ENCODE data around the gene NMUR1.
"Not testable (repeated sequence)": the region's sequence is repeated elsewhere in the genome, so short reads cannot be mapped to it uniquely, and the experiment has no call there.

NMUR1 gene, protein sequence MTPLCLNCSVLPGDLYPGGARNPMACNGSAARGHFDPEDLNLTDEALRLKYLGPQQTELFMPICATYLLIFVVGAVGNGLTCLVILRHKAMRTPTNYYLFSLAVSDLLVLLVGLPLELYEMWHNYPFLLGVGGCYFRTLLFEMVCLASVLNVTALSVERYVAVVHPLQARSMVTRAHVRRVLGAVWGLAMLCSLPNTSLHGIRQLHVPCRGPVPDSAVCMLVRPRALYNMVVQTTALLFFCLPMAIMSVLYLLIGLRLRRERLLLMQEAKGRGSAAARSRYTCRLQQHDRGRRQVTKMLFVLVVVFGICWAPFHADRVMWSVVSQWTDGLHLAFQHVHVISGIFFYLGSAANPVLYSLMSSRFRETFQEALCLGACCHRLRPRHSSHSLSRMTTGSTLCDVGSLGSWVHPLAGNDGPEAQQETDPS

DNA sequence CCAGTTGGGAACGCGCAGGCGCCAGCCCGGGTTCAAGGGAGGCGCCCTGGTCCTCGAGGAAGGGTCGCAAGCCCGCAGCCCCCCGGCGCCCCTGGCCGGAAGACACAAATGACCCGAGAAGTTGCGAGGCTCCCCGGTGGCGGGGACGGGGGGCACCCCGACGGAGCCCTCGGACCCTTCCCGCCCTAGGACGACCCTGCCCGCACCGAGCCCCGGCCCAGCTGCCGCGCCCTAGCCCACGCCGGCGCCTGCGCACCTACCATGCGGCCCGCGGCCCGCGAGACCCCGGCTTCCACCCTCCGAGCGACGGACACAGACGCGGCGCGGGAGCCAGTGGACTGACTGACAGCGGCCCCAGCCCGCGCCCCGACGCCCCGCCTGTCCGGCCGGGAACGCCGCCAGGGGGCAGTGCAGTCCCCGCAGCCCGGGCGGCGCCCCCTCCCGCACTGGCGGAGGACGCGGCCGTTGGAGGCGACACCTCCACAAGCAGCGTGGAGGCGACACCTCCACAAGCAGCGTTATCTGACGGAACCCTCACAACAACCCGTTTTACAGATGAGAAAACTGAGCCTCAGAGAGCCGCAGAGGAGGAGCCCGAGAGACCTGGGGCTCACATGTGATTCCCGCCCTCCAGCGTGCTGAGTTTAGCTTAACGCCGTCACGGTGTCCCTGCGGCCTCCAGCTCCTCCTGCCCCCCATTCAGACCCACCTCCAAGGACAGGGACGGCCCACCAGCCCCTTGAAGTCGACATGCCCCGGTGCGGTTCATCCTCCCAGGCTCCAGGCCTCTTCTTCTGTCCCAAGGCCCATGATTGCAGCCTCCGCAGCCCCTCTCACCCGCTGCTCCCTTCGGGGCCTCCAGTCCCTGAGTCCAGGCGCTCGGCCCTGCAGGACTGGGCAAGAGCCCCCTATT, at the start of gene NMUR1:
TSS of gene NMUR1 (minus strand) at position 347 of the 913 bp plus-strand sequence. CDS start at position 263, 84 bp downstream.
- no peaks in the 10 kb centered on the region for H3K79me2 ChIP-seq (ENCODE audit: low read length)
- no peak within 1 kb of the TSS for H3K4me2 ChIP-seq (ENCODE audit: low read length)
- no peak within 1 kb of the TSS for H3K9ac ChIP-seq (ENCODE audit: low read length)
- no peaks in the 10 kb centered on the region for H3K36me3 ChIP-seq (replicated peaks; ENCODE audit: low read depth, low read length)
- no peaks in the 10 kb centered on the region for H3K4me1 ChIP-seq (ENCODE audit: low read length)
- H3K27ac ChIP-seq (ENCODE audit: low read length): no peak within 1 kb of the TSS
- TF ChIP-seq CTCF (IDR thresholded peaks at IDR 0.05; ENCODE audit: low read depth, low read length) (no peak), EZH2phosphoT487 (IDR thresholded peaks at IDR 0.05; ENCODE audit: low read depth) (no peak)
- H3K9me3 ChIP-seq (ENCODE audit: insufficient read depth, low read length): no peaks in the 10 kb centered on the region
- no peaks in the 10 kb centered on the region for H4K20me1 ChIP-seq (ENCODE audit: insufficient read depth, low read length)
- H2AFZ ChIP-seq (ENCODE audit: low read depth, low read length): no peak within 1 kb of the TSS
- no peaks in the 10 kb centered on the region for H3K27me3 ChIP-seq (ENCODE audit: low read depth, low read length)
- no peak within 1 kb of the TSS for H3K4me3 ChIP-seq (ENCODE audit: low read length)

DNA sequence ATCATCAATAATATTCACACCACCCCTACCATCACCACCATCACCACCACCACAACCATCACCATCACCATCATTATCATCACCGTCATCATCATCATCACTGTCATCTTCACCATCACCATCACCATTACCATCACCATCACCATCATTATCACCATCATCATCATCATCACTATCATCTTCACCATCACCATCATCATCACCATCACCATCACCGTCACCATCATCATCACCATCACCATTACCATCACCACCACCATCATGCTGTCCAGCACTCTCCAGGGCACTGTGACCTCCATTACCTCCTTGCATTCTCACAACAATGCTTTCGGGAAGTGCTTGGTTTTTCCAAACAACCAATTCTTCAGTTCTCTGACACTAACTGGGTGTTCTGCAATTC, 49.3 kb upstream of the NMUR1 start:
- Histone ChIP-seq H2AFZ (ENCODE audit: low read depth, low read length) (no peak overlapping the region), H4K20me1 (ENCODE audit: insufficient read depth, low read length) (no peaks in the 10 kb centered on the region), H3K9ac (ENCODE audit: low read length) (no peak overlapping the region), H3K4me1 (ENCODE audit: low read length) (no peaks in the 10 kb centered on the region), H3K27ac (ENCODE audit: low read length) (no peak overlapping the region), H3K4me2 (ENCODE audit: low read length) (no peak overlapping the region), H3K9me3 (ENCODE audit: insufficient read depth, low read length) (no peaks in the 10 kb centered on the region), H3K36me3 (replicated peaks; ENCODE audit: low read depth, low read length) (no peaks in the 10 kb centered on the region), H3K27me3 (ENCODE audit: low read depth, low read length) (no peaks in the 10 kb centered on the region), H3K4me3 (ENCODE audit: low read length) (no peak overlapping the region), H3K79me2 (ENCODE audit: low read length) (no peaks in the 10 kb centered on the region)
- no peak for TF ChIP-seq CTCF (IDR thresholded peaks at IDR 0.05; ENCODE audit: low read depth, low read length)
- TF ChIP-seq EZH2phosphoT487 (IDR thresholded peaks at IDR 0.05; ENCODE audit: low read depth): no peak

GRCh38 chr2:231578655-231579054, 48.4 kb upstream of the NMUR1 start:
- H3K9ac ChIP-seq (ENCODE audit: low read length); H3K9me3 ChIP-seq (ENCODE audit: insufficient read depth, low read length); H3K4me2 ChIP-seq (ENCODE audit: low read length); H3K27ac ChIP-seq (ENCODE audit: low read length); H3K4me3 ChIP-seq (ENCODE audit: low read length); H3K79me2 ChIP-seq (ENCODE audit: low read length); H3K4me1 ChIP-seq (ENCODE audit: low read length); H3K36me3 ChIP-seq (replicated peaks; ENCODE audit: low read depth, low read length); H2AFZ ChIP-seq (ENCODE audit: low read depth, low read length); H4K20me1 ChIP-seq (ENCODE audit: insufficient read depth, low read length); H3K27me3 ChIP-seq (ENCODE audit: low read depth, low read length): not testable (repeated sequence)

- Histone ChIP-seq H3K79me2 (ENCODE audit: low read length) (no peaks in the 10 kb centered on the region), H3K9ac (ENCODE audit: low read length) (no peak overlapping the region), H3K4me1 (ENCODE audit: low read length) (peaks cover 20% of the 10 kb centered on the region), H3K36me3 (replicated peaks; ENCODE audit: low read depth, low read length) (no peaks in the 10 kb centered on the region), H3K4me2 (ENCODE audit: low read length) (no peak overlapping the region), H3K27ac (ENCODE audit: low read length) (no peak overlapping the region), H4K20me1 (ENCODE audit: insufficient read depth, low read length) (no peaks in the 10 kb centered on the region), H2AFZ (ENCODE audit: low read depth, low read length) (no peak overlapping the region), H3K4me3 (ENCODE audit: low read length) (no peak overlapping the region), H3K27me3 (ENCODE audit: low read depth, low read length) (no peaks in the 10 kb centered on the region), H3K9me3 (ENCODE audit: insufficient read depth, low read length) (no peaks in the 10 kb centered on the region)
- TF ChIP-seq EZH2phosphoT487 (IDR thresholded peaks at IDR 0.05; ENCODE audit: low read depth) (no peak), CTCF (IDR thresholded peaks at IDR 0.05; ENCODE audit: low read depth, low read length) (no peak)
Observed at GRCh38 chr2:231576465-231576864, 46.2 kb upstream of the NMUR1 start.
